Neuronal stem cell (in vitro differentiated cells): Measurements from ENCODE around the gene FAM3B.
A peak's percentile ranks its signal among the peaks of the same experiment; 100 is the strongest.

Experiments
- DNase-seq: peaks from one replicate; pipeline ENCODE4 v3.0.0-alpha.2; 2013; ENCODE audit warnings: low spot score
- H2AFZ ChIP-seq: one replicate; pipeline ENCODE4 v1.6.1; 2013; ENCODE audit warnings: mild to moderate bottlenecking, low read length, inconsistent platforms
- H2AK5ac ChIP-seq: 2 replicates; pipeline ENCODE4 v1.6.1; 2013; ENCODE audit warnings: low read depth, mild to moderate bottlenecking, inconsistent platforms, low read length, moderate library complexity, mixed read lengths
- H2BK120ac ChIP-seq: 2 replicates; pipeline ENCODE4 v1.6.1; 2013; ENCODE audit warnings: low read depth, mild to moderate bottlenecking, inconsistent platforms, low read length, moderate library complexity, mixed read lengths
- H2BK12ac ChIP-seq: one replicate; pipeline ENCODE4 v1.6.1; 2013; ENCODE audit warnings: low read length, inconsistent platforms
- H2BK15ac ChIP-seq: 2 replicates; pipeline ENCODE4 v1.6.1; 2013; ENCODE audit warnings: mild to moderate bottlenecking, low read length, inconsistent platforms, mixed read lengths
- H2BK5ac ChIP-seq: one replicate; pipeline ENCODE4 v1.6.1; 2013; ENCODE audit warnings: inconsistent platforms, mild to moderate bottlenecking, low read length, moderate library complexity
- H3K14ac ChIP-seq: one replicate; pipeline ENCODE4 v1.6.1; 2013; ENCODE audit warnings: low read length, inconsistent platforms
- H3K18ac ChIP-seq: 2 replicates; pipeline ENCODE4 v1.6.1; 2013; ENCODE audit warnings: low read length, inconsistent platforms
- H3K23ac ChIP-seq: 2 replicates; pipeline ENCODE4 v1.6.1; 2013; ENCODE audit warnings: low read depth, mild to moderate bottlenecking, mixed read lengths, low read length, inconsistent platforms; ENCODE audit not compliant: poor library complexity
- H3K27ac ChIP-seq: replicated peaks from 3 replicates; pipeline ENCODE4 v1.5.1; 2013; ENCODE audit warnings: low read length, inconsistent platforms
- H3K27me3 ChIP-seq, 3 experiments: 2 replicates each; pipeline ENCODE4 v1.6.1; 2013; ENCODE audit warnings: low read length in 3 of 3, mild to moderate bottlenecking in 2 of 3, inconsistent platforms in 1 of 3, low read depth in 1 of 3, mixed read lengths in 1 of 3, moderate library complexity in 1 of 3; ENCODE audit not compliant: control insufficient read depth in 3 of 3, insufficient read depth in 3 of 3
- H3K36me3 ChIP-seq, 2 donors: replicated peaks in 1 of 2; 2 replicates each; pipeline ENCODE4 v1.6.1; 2013; ENCODE audit warnings: low read length in 2 of 2; ENCODE audit not compliant: control insufficient read depth in 2 of 2, insufficient read depth in 2 of 2
- H3K4ac ChIP-seq: 2 replicates; pipeline ENCODE4 v1.6.1; 2013; ENCODE audit warnings: inconsistent platforms, mild to moderate bottlenecking, low read length, moderate library complexity
- H3K4me1 ChIP-seq, 2 donors: 1 replicate in 1 of 2; 2 replicates in 1 of 2; pipeline ENCODE4 v1.6.1; 2013; ENCODE audit warnings: low read length in 2 of 2, low read depth in 1 of 2; ENCODE audit not compliant: control insufficient read depth in 2 of 2, insufficient read depth in 1 of 2
- H3K4me2 ChIP-seq: one replicate; pipeline ENCODE4 v1.6.1; 2013; ENCODE audit warnings: mild to moderate bottlenecking, low read length, inconsistent platforms; ENCODE audit not compliant: insufficient read depth, poor library complexity, severe bottlenecking
- H3K4me3 ChIP-seq, 2 donors: 2 replicates each; pipeline ENCODE4 v1.5.1; 2013; ENCODE audit warnings: low read length in 2 of 2, mild to moderate bottlenecking in 2 of 2, inconsistent platforms in 1 of 2, moderate library complexity in 1 of 2
- H3K79me1 ChIP-seq: one replicate; pipeline ENCODE4 v1.6.1; 2013; ENCODE audit warnings: low read depth, mild to moderate bottlenecking, inconsistent platforms, low read length, moderate library complexity
- H3K9ac ChIP-seq: one replicate; pipeline ENCODE4 v1.6.1; 2013; ENCODE audit warnings: mild to moderate bottlenecking, low read depth, low read length, inconsistent platforms; ENCODE audit not compliant: poor library complexity
- H3K9me3 ChIP-seq, 2 donors: replicated peaks in 1 of 2; 2 replicates each; pipeline versions ENCODE3 to v1.6.1; 2013; ENCODE audit warnings: low read length in 2 of 2, mild to moderate bottlenecking in 2 of 2, inconsistent platforms in 1 of 2, low read depth in 1 of 2, mixed read lengths in 1 of 2, moderate library complexity in 1 of 2; ENCODE audit not compliant: control insufficient read depth in 2 of 2, insufficient read depth in 1 of 2
- H4K8ac ChIP-seq: one replicate; pipeline ENCODE4 v1.6.1; 2013; ENCODE audit warnings: low read depth, mild to moderate bottlenecking, inconsistent platforms, low read length, moderate library complexity
- H4K91ac ChIP-seq: one replicate; pipeline ENCODE4 v1.6.1; 2013; ENCODE audit warnings: low read length, low read depth, mild to moderate bottlenecking, inconsistent platforms; ENCODE audit not compliant: poor library complexity
- WGBS, 2 donors: extraction: QIAGEN DNeasy Blood & Tissue Kit; methylation state at CpG; one replicate each; pipeline ENCODE4 v1.1.7; 2013; ENCODE audit warnings: missing lambda C conversion rate in 2 of 2, mixed read lengths in 1 of 2; ENCODE audit not compliant: insufficient read length in 2 of 2, insufficient replicate concordance in 1 of 2; ENCODE audit errors: extremely low coverage in 2 of 2; 5-methylcytosine and 5-hydroxymethylcytosine counted together

FAM3B gene

DNA sequence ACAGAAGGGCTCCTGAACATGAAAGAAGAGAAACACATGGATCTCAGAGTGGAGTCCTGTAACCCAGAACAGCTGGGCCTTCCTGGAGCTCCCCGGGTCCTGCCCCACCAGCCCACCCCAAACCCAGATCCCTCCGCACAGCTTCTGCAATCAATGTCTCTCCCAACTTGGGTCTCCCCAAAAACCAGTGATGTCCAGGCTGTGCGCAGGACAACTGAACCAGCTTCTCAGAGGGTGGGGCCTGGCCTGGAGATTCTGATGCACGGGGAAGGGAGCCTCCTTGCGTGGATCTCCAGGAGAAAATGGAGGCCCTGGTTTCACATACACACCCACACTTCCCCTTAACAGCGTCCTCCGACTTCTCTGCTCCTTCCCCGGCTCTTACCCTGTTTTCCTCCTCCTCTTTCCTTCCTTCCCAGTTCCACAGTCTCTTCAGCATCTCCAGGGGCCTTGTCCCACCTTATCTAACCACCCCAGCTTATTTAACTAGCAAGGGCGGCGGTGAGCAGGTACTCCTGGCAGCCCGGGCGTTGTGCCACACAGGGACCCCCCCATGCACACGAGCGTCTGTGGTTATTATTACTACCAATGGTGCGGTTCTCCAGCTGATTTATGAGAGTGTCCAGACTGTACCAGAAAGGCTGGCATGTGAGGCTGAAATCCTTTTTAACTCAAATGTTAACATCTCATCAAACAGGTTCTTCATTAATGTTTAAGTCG is 34.0 kb downstream of the FAM3B start:
- Histone ChIP-seq H3K27ac (no peak overlapping the region), H2BK15ac (no peak overlapping the region), H2BK12ac (no peak overlapping the region), H2BK5ac (no peak overlapping the region), H2AK5ac (no peak overlapping the region), H3K36me3 (no peaks in the 10 kb centered on the region), H3K14ac (no peak overlapping the region), H3K4me1 (peaks cover 0 to 2% of the 10 kb centered on the region in 2 donors), H3K18ac (peak overlapping the region; percentile 13), H3K4me2 (no peak overlapping the region), H3K79me1 (no peaks in the 10 kb centered on the region), H4K91ac (no peak overlapping the region), H3K9ac (no peak overlapping the region), H2BK120ac (no peak overlapping the region), H3K9me3 (no peaks in the 10 kb centered on the region), H4K8ac (no peak overlapping the region), H3K4ac (no peak overlapping the region), H3K23ac (no peak overlapping the region), H3K4me3 (no peak overlapping the region), H3K27me3 (no peaks in the 10 kb centered on the region), H2AFZ (no peak overlapping the region)
- DNase-seq = no peak
- no CpG with 5 or more reads among the region's 16 CpGs for WGBS, 2 donors

DNA sequence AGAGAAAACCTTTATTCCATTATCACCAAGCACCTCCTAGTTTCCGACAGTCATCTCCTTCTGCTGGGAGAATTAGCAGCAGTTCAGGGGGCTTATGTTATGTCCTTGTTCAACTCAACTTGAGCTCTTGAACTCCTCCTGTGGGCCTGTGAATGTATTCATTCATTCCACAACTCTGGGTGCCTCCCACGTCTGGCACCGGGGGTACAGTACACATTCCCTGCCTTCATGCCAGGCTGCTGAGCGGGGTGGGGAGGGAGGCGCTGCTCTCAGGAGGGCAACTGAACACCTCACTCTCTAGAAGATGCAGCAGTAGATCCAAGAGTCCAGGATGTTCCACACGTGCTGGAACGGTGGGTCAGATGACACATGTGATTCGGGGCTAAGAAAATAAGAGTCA is 40.9 kb downstream of the FAM3B start:
- Histone ChIP-seq H2BK5ac (no peak overlapping the region), H3K4me3 (no peak overlapping the region), H4K91ac (no peak overlapping the region), H3K4me1 (peaks cover 0 to 2% of the 10 kb centered on the region in 2 donors), H3K9me3 (no peaks in the 10 kb centered on the region), H2BK15ac (no peak overlapping the region), H2AFZ (no peak overlapping the region), H2AK5ac (no peak overlapping the region), H4K8ac (no peak overlapping the region), H3K36me3 (no peaks in the 10 kb centered on the region), H3K79me1 (no peaks in the 10 kb centered on the region), H3K4ac (no peak overlapping the region), H3K23ac (no peak overlapping the region), H3K9ac (no peak overlapping the region), H2BK12ac (no peak overlapping the region), H3K27ac (no peak overlapping the region), H3K14ac (no peak overlapping the region), H3K4me2 (no peak overlapping the region), H2BK120ac (no peak overlapping the region), H3K18ac (no peak overlapping the region), H3K27me3 (no peaks in the 10 kb centered on the region)
- WGBS, 2 donors = no CpG with 5 or more reads among the region's 8 CpGs
- no peak for DNase-seq

DNA sequence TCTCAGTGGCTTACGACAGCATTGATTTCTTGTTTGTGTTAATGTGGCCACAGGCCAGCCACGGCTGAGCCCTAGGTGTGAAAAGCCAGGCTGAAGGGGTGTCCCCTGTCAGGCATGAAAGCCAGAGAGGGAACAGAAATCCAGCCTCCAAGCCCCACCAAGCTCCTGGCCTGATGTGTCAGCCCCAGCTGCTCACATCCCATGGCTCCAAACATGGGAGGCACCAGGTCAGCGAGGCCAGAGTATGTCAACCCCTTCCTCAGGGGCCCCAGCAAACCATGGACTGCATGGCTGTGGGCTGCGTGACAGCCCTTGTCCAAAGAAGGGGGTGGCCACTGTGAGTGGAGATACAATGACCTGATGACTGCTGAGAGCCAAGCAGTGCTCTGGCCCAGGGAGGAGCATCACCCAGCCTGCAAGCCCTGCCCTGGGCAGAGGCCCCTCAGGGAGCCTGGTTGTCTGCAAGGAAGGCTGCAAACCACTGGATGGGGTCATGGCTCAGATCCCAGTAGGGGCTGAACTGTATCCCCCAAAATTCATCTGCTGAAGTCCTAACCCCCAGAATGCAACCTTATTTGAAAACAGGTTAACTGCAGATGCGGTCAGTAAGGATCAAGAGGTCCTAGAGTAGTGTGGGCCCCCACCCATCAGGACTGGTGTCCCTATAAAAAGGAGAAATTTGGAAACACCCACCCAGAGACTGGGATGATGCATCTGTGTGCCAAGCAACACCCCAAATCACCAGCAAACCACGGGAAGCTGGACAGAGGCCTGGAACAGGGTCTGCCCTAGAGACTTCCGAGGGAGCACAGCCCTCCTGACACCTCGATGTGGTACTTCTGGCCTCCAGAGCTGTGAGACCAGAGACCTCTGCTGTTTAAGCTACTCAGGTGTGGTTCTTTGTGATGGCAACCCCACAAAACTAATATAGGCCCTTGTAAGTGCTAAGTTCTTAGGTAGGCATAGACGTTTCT is 41.9 kb downstream of the FAM3B start:
- no peaks in the 10 kb centered on the region for H3K9me3 ChIP-seq
- no peak overlapping the region for H3K9ac ChIP-seq
- peak overlapping the region; percentile 16 for H2BK120ac ChIP-seq
- no peak for DNase-seq
- peaks cover 0 to 2% of the 10 kb centered on the region in 2 donors for H3K4me1 ChIP-seq
- H2AK5ac ChIP-seq = no peak overlapping the region
- no peak overlapping the region for H3K14ac ChIP-seq
- H3K4ac ChIP-seq = no peak overlapping the region
- no peak overlapping the region for H3K23ac ChIP-seq
- H3K27ac ChIP-seq = no peak overlapping the region
- peak overlapping the region; percentile 41 for H4K91ac ChIP-seq
- H3K18ac ChIP-seq = no peak overlapping the region
- H2BK15ac ChIP-seq = no peak overlapping the region
- no peaks in the 10 kb centered on the region for H3K27me3 ChIP-seq
- WGBS, 2 donors = no CpG with 5 or more reads among the region's 9 CpGs
- H3K79me1 ChIP-seq = no peaks in the 10 kb centered on the region
- no peak overlapping the region for H2BK12ac ChIP-seq
- no peak overlapping the region for H2AFZ ChIP-seq
- H3K4me2 ChIP-seq = no peak overlapping the region
- no peak overlapping the region for H2BK5ac ChIP-seq
- H3K36me3 ChIP-seq = no peaks in the 10 kb centered on the region
- no peak overlapping the region for H4K8ac ChIP-seq
- no peak overlapping the region for H3K4me3 ChIP-seq

DNA sequence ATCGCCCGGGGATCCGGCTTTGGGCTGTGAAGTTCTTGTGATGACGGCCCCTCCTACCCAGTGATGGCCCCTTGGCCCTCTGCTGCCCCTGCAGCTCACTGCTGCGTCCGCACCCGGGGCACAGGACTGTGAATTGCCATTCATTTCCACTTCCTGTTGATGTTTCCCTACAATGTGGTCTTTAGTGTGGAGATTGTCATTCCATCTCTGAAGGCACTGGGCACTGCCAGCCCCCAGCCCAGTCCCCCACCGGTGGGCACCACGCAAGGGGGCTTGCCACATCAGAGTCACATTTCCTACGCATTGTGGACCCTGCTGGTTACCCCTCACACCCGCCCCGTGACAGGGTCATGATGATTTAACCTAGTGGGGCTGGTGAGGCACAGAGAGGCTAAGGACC is 42.7 kb downstream of the FAM3B start:
- H3K27ac ChIP-seq = no peak overlapping the region
- H3K4me1 ChIP-seq = peaks cover 0 to 2% of the 10 kb centered on the region in 2 donors
- WGBS, 2 donors = no CpG with 5 or more reads among the region's 12 CpGs
- no peak overlapping the region for H3K14ac ChIP-seq
- H2AK5ac ChIP-seq = no peak overlapping the region
- no peaks in the 10 kb centered on the region for H3K27me3 ChIP-seq
- H3K9ac ChIP-seq = no peak overlapping the region
- no peaks in the 10 kb centered on the region for H3K79me1 ChIP-seq
- no peak overlapping the region for H3K23ac ChIP-seq
- no peak overlapping the region for H2BK120ac ChIP-seq
- no peak overlapping the region for H3K4ac ChIP-seq
- H3K4me2 ChIP-seq = no peak overlapping the region
- no peak overlapping the region for H4K91ac ChIP-seq
- H2BK12ac ChIP-seq = no peak overlapping the region
- H4K8ac ChIP-seq = no peak overlapping the region
- H3K18ac ChIP-seq = no peak overlapping the region
- no peaks in the 10 kb centered on the region for H3K9me3 ChIP-seq
- H2BK15ac ChIP-seq = no peak overlapping the region
- H3K36me3 ChIP-seq = no peaks in the 10 kb centered on the region
- no peak overlapping the region for H3K4me3 ChIP-seq
- no peak overlapping the region for H2AFZ ChIP-seq
- DNase-seq = no peak
- no peak overlapping the region for H2BK5ac ChIP-seq
